MG63 (cell line): ENCODE data around the gene ABCC10. TPM values are rescaled to one million over a fixed set of nuclear protein-coding genes. Genes with fewer than 3 reads are reported as not detected.
A peak's percentile ranks its signal among the peaks of the same experiment; 100 is the strongest.

ENCODE experiments used
- DNase-seq: peaks from one replicate; pipeline ENCODE4 v3.0.0-alpha.2; 2020
- H3K27me3 ChIP-seq: fragments of 250-450 bp; sonication (Bioruptor Pico); 2 replicates; pipeline ENCODE4 v1.5.1; 2020; ENCODE audit warnings: mild to moderate bottlenecking, moderate library complexity
- H3K36me3 ChIP-seq: fragments of 250-450 bp; sonication (Bioruptor Pico); 2 replicates; pipeline ENCODE4 v1.5.1; 2020; ENCODE audit warnings: mild to moderate bottlenecking, moderate library complexity
- H3K4me3 ChIP-seq: fragments of 250-450 bp; sonication (Bioruptor Pico); 2 replicates; pipeline ENCODE4 v1.5.1; 2020; ENCODE audit warnings: mild to moderate bottlenecking, moderate library complexity
- H3K9me3 ChIP-seq: fragments of 250-450 bp; sonication (Bioruptor Pico); 2 replicates; pipeline ENCODE4 v1.5.1; 2020; ENCODE audit warnings: mild to moderate bottlenecking, moderate library complexity
- total RNA-seq: library from RNA; depleted of rRNA; stranded (reverse); fragments of >200 nt; shearing (Covaris generic); gene quantifications from 2 replicates; pipeline ENCODE4 v1.2.3, GENCODE V29; 2014; ENCODE audit warnings: low replicate concordance

The ABCC10 gene
- total RNA-seq, 1 experiment from 2014 or later = 3.5 TPM

DNA sequence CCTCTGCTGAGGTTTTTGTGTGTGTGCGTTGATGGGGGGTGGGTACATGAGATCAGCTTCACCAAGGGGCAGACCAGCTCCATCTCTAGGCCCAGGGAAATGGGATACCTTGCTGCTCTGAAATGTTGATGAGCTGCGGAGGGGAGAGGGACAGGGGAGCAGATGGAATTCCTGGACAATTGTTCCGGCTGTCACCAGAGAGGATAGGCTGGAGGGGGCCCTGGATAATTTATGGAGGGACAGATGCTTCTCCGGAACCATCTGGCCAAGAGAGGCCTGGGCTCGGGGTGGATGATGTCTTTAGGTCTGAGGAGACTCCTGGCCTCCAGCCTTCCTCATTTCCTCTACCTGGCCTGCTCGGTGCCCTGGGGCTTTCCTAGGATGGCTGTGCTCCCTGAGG, 48.2 kb downstream of the ABCC10 start:
- H3K36me3 ChIP-seq = no peaks in the 10 kb centered on the region
- DNase-seq = no peak
- no peak overlapping the region for H3K4me3 ChIP-seq

DNA sequence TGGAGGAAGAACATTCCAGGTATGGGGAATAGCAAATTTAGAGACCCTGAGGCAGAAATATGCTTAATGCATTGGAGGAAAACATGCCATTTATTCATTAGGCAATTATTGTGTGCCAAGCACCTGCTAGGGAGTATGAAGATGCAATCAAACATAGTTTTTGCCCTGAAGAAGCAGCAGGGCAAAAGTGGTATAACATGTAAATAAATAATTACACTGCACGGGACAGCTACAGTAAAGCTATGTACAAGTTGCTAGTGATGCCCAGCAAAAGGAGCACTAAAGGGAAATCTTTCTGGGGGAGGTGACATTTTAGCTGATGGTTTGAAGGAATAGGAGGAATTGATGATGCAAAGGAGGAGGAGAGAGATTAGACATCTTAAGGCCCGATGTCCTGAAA, 49.4 kb downstream of the ABCC10 start:
- no peak for DNase-seq
- H3K4me3 ChIP-seq = peak overlapping the region; percentile 60

More for the DNA sequence above, 48.2 kb downstream of the ABCC10 start:
- H3K27me3 ChIP-seq = no peaks in the 10 kb centered on the region
- no peaks in the 10 kb centered on the region for H3K9me3 ChIP-seq

DNA sequence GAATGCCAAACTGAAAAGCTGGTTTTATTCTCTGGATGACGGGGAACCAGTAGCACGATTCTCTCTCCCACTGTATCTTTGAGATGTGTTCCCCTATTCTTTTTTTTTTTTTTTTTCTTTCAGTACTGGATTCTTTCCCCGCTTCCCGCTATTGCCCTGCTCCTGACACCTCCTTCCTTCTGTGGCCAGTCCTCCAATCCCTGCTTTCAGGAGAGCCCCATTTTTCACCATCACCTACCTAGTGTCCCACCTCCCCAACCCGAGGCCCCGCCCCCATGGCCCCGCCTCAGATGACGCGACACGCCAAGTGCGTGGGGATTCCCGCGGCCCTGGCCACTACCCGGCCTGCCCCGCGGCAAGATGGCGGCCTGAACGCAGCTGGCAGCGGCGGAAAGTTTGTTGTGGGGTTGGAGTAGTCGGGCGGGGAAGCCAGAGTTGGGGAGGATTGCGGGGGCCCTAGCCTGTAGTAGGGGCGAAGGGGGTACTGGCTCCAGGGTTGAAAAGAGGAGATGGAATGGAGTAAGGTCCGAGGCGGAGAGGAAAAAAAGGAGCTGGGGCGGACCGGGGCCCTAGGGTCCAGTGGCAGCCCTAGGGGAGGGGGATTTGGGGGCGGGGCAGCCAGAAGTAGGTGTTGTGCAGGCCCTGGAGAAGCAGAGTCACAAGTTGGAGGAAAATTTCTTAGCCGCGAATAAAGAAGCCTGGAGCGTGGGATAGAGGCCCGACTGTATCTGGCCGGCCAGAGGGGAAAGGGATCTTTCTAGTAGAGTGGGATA, 50.1 kb downstream of the ABCC10 start, which contains the start of gene TJAP1:
TSS of gene TJAP1 (plus strand) at position 336 of the 773 bp plus-strand sequence. CDS start 21,432 bp downstream, outside the sequence.
- peak; percentile 85 for DNase-seq
- no peaks in the 10 kb centered on the region for H3K36me3 ChIP-seq
- no peaks in the 10 kb centered on the region for H3K27me3 ChIP-seq
- H3K9me3 ChIP-seq = no peaks in the 10 kb centered on the region
- H3K4me3 ChIP-seq = peak within 1 kb of the TSS; percentile 60

More for the DNA sequence above, 49.4 kb downstream of the ABCC10 start:
- Histone ChIP-seq H3K9me3 (no peaks in the 10 kb centered on the region), H3K36me3 (no peaks in the 10 kb centered on the region), H3K27me3 (no peaks in the 10 kb centered on the region)

DNA sequence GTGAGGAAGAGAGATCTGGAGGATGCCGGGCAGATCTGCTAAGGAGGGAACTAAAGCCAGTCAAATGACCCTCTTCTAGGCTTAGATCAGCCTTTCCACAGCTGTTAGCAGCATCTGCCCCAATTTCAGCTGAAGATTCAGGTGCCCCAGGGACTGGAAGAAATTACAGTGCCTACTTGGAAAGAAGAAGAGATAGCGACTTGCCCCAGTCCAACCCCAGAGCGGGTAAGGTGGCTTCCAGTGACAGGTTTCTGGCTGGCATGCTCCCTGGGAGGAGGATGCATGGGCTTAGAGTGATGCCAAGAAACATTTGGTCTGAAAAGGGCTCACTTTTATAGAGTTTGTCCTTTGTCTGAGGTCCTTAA, 50.6 kb downstream of the ABCC10 start:
- Histone ChIP-seq H3K27me3 (no peaks in the 10 kb centered on the region), H3K36me3 (no peaks in the 10 kb centered on the region), H3K9me3 (no peaks in the 10 kb centered on the region), H3K4me3 (peak overlapping the region; percentile 60)
- no peak for DNase-seq

DNA sequence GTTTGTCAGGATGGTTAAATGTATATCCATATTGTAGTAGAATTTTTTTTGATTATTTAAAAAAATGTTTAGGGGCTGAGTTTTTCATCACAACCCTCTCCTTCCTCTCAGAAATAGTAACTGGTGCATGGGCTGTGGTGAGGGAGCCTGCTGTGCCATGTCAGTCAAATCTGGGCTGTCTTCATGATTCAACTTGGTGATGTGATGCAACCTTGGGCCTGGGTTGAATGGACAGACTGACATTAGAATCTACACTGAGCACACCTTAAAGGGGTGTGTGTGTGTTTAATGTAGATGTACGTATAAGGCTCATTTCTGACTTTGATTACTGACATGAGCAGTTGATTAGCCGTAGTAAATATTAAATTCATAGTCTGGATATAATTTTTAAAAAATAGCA, 53.7 kb downstream of the ABCC10 start:
- no peaks in the 10 kb centered on the region for H3K9me3 ChIP-seq
- no peak for DNase-seq
- no peaks in the 10 kb centered on the region for H3K36me3 ChIP-seq
- H3K4me3 ChIP-seq = no peak overlapping the region
- no peaks in the 10 kb centered on the region for H3K27me3 ChIP-seq

DNA sequence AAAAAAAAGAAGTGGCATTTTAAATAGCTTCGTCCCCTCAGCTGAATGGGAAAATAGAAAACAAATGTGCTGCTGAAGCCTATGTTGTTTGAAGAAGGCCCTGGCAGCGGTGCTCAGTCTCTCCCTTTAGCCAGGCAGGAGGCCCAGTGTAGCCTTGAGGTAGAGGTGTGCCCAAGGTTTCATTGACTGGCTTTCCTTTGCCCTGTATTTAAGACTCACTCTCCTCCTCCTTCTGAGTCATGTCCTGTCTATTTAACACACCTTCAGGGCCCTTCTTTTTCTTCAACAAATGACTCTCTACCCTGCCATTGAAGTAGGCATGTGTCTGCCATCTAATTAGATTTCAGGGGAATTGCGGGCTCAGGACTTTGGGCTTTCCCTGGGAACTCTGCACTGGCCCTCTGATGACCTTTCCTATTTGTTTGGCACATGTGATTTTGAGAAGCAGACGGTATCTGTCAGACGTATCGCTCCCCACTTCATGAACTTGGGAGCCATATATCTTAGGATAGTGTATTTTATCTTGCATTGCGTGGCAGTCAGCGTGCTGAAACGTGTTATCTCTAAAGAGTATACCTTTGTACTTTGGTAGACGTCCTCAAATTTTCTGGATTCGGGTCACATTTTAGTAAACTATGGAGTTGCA, 54.4 kb downstream of the ABCC10 start:
- Histone ChIP-seq H3K36me3 (no peaks in the 10 kb centered on the region), H3K27me3 (no peaks in the 10 kb centered on the region), H3K4me3 (no peak overlapping the region), H3K9me3 (no peaks in the 10 kb centered on the region)
- no peak for DNase-seq

DNA sequence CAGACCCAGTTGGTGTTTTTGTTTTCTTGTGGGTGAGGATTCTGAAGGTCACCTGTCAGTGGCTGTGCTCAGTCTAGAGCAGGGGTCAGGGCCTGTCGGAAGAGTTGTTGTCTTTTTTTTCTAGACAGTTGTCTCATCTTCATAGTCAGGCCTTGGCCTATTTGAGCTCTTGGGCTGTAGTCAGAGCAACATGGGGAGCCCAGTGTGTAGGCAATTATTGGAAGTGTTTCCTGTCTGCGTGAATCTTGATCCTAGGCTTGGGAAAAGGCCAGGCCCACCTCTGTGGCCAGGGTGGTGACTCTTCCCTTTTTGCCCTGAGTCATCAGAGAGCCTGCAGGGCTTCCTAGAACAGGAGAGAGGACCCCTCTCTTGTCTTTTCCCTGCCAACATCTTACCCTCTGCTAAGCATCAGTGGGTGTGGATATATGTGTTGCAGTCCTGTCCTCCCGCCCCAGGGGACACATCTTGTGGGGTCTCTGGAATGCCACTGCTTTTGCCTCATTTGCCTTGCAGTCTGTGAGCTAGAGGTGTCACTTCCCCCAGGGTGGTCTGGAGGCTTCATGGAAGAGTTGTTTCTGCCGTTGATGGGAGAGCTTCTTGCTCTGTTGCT, 61.4 kb downstream of the ABCC10 start:
- no peaks in the 10 kb centered on the region for H3K27me3 ChIP-seq
- no peaks in the 10 kb centered on the region for H3K36me3 ChIP-seq
- no peaks in the 10 kb centered on the region for H3K9me3 ChIP-seq
- H3K4me3 ChIP-seq = no peak overlapping the region
- peak; percentile 59 for DNase-seq

DNA sequence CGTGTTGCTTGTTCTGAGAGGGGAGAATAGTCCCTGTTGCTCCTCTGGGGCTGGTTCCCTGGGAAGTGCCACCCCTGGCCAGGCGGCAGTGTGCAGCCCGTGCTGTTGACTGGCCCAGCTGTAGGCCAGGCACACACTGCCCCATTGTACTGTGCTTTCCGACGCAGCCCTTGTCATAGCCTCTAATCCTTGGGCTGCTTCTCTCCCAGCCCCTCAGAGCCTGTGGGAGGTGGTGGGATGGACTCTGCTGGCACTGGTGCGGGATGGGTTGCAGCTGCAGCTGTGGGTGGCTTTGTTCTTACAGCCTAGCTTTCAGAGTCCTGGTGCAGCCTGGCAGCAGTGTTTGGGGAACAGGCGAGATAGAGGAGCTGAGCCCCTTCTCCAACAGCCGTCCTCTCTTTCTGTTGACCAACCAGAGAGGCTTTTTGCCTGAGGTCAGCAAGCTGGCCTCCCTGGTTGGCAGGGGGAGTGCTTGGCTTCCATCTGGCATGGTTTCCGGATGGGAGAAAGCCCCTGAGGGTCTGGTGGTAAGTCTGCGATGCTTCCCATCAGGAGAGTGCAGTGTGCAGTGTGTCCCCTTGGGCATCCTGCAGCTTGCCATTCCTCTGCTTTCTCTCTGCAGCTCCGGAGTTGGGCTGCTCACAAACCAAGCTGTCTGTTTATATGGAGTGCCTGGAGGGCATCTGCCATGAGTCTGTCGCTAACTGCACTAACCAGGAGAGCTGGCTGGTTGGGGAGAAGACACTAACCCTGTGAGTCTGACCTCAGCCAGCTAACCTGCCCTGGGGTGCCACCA, 62.1 kb downstream of the ABCC10 start:
- DNase-seq = no peak
- H3K27me3 ChIP-seq = no peaks in the 10 kb centered on the region
- H3K36me3 ChIP-seq = no peaks in the 10 kb centered on the region
- H3K4me3 ChIP-seq = no peak overlapping the region
- H3K9me3 ChIP-seq = no peaks in the 10 kb centered on the region

DNA sequence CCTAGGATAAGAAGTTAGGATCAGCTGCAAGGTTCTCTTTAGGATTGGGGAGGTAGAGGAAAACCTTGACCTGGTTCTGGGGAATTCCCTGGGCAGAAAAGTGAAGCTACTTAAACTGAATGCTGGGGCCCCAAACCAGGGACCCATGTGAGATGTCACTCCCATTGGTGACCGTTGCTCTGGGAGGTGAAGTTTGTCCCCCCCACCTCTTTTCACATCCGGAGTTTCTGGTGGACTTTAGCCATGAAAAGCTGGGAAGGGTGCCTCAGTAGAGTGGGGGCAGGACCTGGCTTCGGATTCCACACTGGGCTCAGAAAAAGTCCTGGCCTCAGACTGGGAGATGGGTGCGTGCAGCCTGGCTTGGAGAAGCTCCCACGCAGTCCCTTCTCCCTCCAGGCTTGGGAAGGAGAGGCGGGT, 63.2 kb downstream of the ABCC10 start:
- no peaks in the 10 kb centered on the region for H3K36me3 ChIP-seq
- H3K27me3 ChIP-seq = no peaks in the 10 kb centered on the region
- no peak for DNase-seq
- no peak overlapping the region for H3K4me3 ChIP-seq
- H3K9me3 ChIP-seq = no peaks in the 10 kb centered on the region

DNA sequence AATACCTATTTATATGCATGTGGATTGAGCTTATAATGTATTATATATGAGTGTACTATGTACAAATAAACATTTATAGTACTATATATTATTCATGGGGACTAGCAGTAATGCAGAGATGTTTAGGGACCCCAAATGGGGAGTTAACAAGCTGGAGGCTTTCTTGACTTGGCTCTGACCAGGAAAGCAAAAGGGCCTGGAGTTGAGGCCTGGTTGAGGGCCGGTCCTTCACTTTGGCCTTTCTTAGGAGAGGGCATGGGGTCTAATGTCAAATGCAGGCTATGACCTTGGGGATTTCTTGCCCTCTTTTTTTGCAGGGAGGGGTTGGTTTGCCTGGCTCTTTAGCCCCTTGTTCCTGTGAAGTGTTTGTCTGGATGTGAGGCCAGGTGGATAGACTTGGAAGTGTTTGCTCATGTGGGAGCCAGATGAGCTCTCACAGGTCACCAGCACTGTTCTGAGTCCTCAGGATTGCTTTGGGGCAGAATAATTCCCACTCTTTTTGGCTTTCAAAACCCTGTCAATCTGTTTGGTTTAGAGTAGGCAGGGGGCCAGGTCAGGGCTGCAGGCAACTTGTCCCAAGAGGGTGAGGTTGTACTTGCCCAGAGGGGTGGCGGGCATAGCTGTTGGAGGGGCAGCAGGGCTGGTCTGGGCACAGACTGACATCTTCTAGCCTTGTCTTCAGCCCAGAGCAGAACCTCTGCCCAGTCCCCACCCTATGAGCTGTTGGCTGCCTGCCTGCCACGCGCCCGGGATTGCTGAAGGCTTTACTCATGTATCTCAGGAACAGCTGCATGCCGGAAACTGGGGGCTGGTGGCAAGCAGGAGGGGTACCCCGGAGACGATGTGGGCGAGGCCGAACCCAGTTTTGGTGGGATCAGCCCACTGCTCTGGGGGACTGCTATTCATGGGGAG, 64.7 kb downstream of the ABCC10 start:
- H3K27me3 ChIP-seq = no peaks in the 10 kb centered on the region
- no peak overlapping the region; the same call in 1 of the 2 replicates for H3K4me3 ChIP-seq
- no peaks in the 10 kb centered on the region for H3K36me3 ChIP-seq
- DNase-seq = peak; percentile 90
- H3K9me3 ChIP-seq = no peaks in the 10 kb centered on the region

DNA sequence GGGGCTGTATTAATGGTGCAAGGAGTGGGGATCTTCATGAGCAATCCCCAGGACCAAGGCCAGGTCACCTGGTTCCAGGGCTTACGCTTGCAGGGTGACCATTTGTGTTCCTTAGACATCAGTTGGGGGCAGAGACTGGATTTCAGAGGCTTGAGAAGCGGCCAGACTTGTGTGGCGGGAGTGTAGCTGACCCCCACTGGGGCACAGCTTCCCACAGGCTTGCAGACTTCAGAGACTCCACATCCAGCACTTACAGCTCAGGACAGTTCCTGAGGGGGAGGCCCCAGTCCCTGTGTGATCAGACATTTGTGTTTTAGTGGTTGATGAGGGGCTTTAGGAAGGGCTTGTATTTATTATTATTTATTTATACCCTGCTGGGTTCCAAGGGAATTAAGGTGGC, 65.3 kb downstream of the ABCC10 start:
- peak; percentile 31 for DNase-seq
- Histone ChIP-seq H3K4me3 (no peak overlapping the region; the same call in 1 of the 2 replicates), H3K27me3 (no peaks in the 10 kb centered on the region), H3K9me3 (no peaks in the 10 kb centered on the region), H3K36me3 (no peaks in the 10 kb centered on the region)

DNA sequence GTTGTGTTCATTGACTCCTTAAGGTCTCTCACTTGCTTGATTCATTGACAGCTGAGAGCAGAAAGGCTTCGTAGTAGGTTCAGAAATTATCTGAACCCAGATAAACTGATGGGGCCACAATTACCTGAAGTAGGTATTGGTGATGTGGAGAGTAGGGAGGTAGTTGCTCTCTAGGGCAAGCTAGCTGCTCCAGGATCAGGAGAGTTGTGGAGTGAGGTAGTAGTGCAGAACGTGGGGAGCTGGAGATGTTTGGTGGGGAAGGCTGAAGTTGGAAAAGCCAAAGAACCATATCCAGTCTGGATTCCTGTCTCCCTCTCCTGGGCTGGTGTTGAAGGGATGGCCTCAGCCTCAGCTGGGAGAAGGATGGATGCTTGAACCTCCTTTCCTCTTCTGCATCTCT, 65.9 kb downstream of the ABCC10 start:
- H3K9me3 ChIP-seq = no peaks in the 10 kb centered on the region
- no peak overlapping the region for H3K4me3 ChIP-seq
- no peak for DNase-seq
- no peaks in the 10 kb centered on the region for H3K36me3 ChIP-seq
- no peaks in the 10 kb centered on the region for H3K27me3 ChIP-seq

DNA sequence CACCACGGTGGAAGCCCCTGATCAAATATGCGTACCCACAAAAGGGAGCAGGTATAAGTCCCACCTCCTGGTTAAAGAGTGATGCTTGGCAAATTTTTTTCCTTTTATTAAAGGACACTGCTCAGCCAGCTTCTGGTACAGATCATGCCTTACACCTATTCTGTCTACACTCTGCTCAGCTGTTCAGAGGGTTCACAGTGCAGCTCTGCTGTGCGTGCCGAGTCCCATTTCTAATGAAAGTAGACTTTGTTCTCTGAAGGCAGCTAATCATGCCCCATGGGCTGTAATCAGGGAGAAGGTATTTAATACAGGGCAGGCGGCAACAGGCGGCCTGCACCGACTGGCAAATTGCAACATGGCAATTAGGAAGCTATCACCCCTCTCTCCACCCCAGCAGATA, 66.5 kb downstream of the ABCC10 start:
- H3K9me3 ChIP-seq = no peaks in the 10 kb centered on the region
- no peaks in the 10 kb centered on the region for H3K27me3 ChIP-seq
- H3K4me3 ChIP-seq = no peak overlapping the region
- no peak for DNase-seq
- H3K36me3 ChIP-seq = no peaks in the 10 kb centered on the region

DNA sequence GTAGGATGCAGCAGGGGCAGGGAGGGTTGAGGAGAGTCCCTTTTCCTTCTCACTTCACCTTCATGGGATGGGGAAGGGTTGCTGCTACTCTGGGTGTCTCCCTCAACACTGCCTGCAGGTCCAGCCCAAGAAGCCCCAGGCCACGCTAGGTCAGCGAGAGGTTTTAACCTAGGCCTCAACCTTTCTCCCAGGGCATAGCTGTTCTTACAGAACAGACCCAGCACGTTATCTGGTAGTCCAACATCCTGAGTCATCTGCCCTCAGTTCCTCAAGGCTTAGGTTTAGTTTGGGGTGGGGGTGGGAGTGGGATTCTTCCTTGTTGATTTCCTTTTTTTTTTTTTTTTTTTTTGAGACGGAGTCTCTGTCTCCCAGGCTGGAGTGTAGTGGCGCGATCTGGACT, 67.0 kb downstream of the ABCC10 start:
- Histone ChIP-seq H3K9me3 (no peaks in the 10 kb centered on the region), H3K36me3 (no peaks in the 10 kb centered on the region), H3K4me3 (no peak overlapping the region), H3K27me3 (no peaks in the 10 kb centered on the region)
- DNase-seq = no peak

DNA sequence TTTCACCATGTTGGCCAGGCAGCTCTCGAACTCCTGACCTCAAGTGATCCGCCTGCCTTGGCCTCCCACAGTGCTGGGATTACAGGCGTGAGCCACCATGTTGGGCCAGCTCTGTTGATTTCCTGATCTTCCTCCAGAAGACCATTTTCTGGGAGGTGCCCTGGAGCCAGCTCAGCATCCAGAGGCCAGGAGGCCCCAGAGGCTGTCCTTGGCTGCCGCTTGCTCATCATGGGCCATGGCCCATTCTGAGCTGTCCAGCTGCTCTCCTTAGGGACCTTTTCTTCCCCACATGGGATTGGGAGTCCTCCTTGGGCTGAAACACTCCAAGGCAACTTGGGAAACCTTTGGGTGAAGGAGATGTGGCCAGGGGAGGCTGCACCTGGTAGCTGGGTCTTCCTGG, 67.4 kb downstream of the ABCC10 start:
- H3K27me3 ChIP-seq = no peaks in the 10 kb centered on the region
- DNase-seq = no peak
- H3K4me3 ChIP-seq = no peak overlapping the region
- no peaks in the 10 kb centered on the region for H3K9me3 ChIP-seq
- no peaks in the 10 kb centered on the region for H3K36me3 ChIP-seq

DNA sequence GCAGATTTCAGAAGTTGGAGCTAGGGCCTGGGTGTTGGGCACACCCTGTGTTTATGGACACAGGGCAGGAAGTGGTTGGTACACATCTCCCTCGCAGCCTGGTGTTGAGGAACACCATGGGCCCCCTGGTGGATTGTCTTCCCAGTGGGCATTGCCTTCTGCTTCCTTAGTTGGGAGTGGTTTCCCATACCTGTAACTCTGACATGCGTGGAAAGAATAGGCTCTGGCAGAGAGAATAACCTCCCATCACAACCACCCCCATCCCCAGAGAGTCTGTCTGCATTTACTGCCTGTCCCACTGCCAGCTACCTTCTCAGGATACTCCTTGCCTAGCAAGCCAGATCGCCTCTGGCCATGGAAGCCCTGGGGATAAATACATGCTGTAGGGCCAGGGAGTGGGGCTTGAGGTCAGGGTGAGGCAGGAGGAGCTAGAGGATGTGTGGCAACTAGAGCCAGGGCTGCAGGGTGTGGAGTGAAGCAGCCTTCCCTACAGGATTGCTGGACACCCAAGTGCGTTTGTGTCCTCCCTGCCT, 68.1 kb downstream of the ABCC10 start:
- no peak for DNase-seq

More for the DNA sequence above, 68.1 kb downstream of the ABCC10 start:
- Histone ChIP-seq H3K36me3 (no peaks in the 10 kb centered on the region), H3K9me3 (no peaks in the 10 kb centered on the region), H3K4me3 (no peak overlapping the region), H3K27me3 (no peaks in the 10 kb centered on the region)
